ENCODE data around the gene SLC22A1.
"Not testable (repeated sequence)": the region's sequence is repeated elsewhere in the genome, so short reads cannot be mapped to it uniquely, and the experiment has no call there.

SLC22A1 gene

GRCh38 chr6:160121558-160121957 is at the start of gene SLC22A1:
TSS of gene SLC22A1 (plus strand) at chr6:160121815. CDS start at chr6:160121936, 121 bp downstream.
- DNase-seq (ENCODE audit: low read depth in 4 of 4, low spot score in 1 of 4): no peak

GRCh38 chr6:160073272-160073671 is 48.3 kb upstream of the SLC22A1 start:
- DNase-seq (ENCODE audit: low read depth in 4 of 4, low spot score in 1 of 4): no peak

- DNase-seq (ENCODE audit: low read depth in 4 of 4, low spot score in 1 of 4): no peak
These were observed 45.6 kb upstream of the SLC22A1 start for GRCh38 chr6:160076009-160076408.

GRCh38 chr6:160077024-160077423 is 44.6 kb upstream of the SLC22A1 start:
- DNase-seq (ENCODE audit: low read depth in 4 of 4, low spot score in 1 of 4): no peak

GRCh38 chr6:160077526-160077925 is 44.1 kb upstream of the SLC22A1 start:
- no peak for DNase-seq (ENCODE audit: low read depth in 4 of 4, low spot score in 1 of 4)

- DNase-seq (ENCODE audit: low read depth in 4 of 4, low spot score in 1 of 4): no peak
These were observed 42.5 kb upstream of the SLC22A1 start for GRCh38 chr6:160078883-160079685.

GRCh38 chr6:160079686-160080043 is 42.0 kb upstream of the SLC22A1 start:
- DNase-seq (ENCODE audit: low read depth in 4 of 4, low spot score in 1 of 4): no peak

GRCh38 chr6:160080097-160080496 is 41.5 kb upstream of the SLC22A1 start:
- DNase-seq (ENCODE audit: low read depth in 4 of 4, low spot score in 1 of 4): no peak

- no peak for DNase-seq (ENCODE audit: low read depth in 4 of 4, low spot score in 1 of 4)
These were observed 40.2 kb upstream of the SLC22A1 start for GRCh38 chr6:160081398-160081797.

- no peak for DNase-seq (ENCODE audit: low read depth in 4 of 4, low spot score in 1 of 4)
These were observed 39.0 kb upstream of the SLC22A1 start for GRCh38 chr6:160082627-160083026.

GRCh38 chr6:160084198-160084776 is 37.3 kb upstream of the SLC22A1 start:
- DNase-seq (ENCODE audit: low read depth in 4 of 4, low spot score in 1 of 4): no peak

GRCh38 chr6:160085226-160085625 is 36.4 kb upstream of the SLC22A1 start:
- no peak for DNase-seq (ENCODE audit: low read depth in 4 of 4, low spot score in 1 of 4)

- DNase-seq (ENCODE audit: low read depth in 4 of 4, low spot score in 1 of 4): no peak
These were observed 35.7 kb upstream of the SLC22A1 start for GRCh38 chr6:160085713-160086505.

GRCh38 chr6:160086754-160087153 is 34.9 kb upstream of the SLC22A1 start:
- no peak for DNase-seq (ENCODE audit: low read depth in 4 of 4, low spot score in 1 of 4)

GRCh38 chr6:160088069-160088783 is 33.4 kb upstream of the SLC22A1 start:
- no peak for DNase-seq (ENCODE audit: low read depth in 4 of 4, low spot score in 1 of 4)

- no peak for DNase-seq (ENCODE audit: low read depth in 4 of 4, low spot score in 1 of 4)
These were observed 32.7 kb upstream of the SLC22A1 start for GRCh38 chr6:160088784-160089533.

- no peak for DNase-seq (ENCODE audit: low read depth in 4 of 4, low spot score in 1 of 4)
These were observed 32.1 kb upstream of the SLC22A1 start for GRCh38 chr6:160089534-160089897.

- DNase-seq (ENCODE audit: low read depth in 4 of 4, low spot score in 1 of 4): not testable (repeated sequence)
These were observed 31.0 kb upstream of the SLC22A1 start for GRCh38 chr6:160090442-160091239.

- not testable (repeated sequence) for DNase-seq (ENCODE audit: low read depth in 4 of 4, low spot score in 1 of 4)
These were observed 29.4 kb upstream of the SLC22A1 start for GRCh38 chr6:160092176-160092575.

- no peak for DNase-seq (ENCODE audit: low read depth in 4 of 4, low spot score in 1 of 4)
These were observed 29.0 kb upstream of the SLC22A1 start for GRCh38 chr6:160092602-160093001.

Measured in stimulated activated CD4-positive, alpha-beta T cell treated with anti-CD3 and anti-CD28 coated beads, Interleukin-1b, Interleukin-23, amount 100 ng/mL, for 24 hours (primary cell).